Osteocyte (in vitro differentiated cells): ENCODE results near the gene ADAMTSL5. TPM values are rescaled to one million over a fixed set of nuclear protein-coding genes. Genes with fewer than 3 reads are reported as not detected.

Experiments
- DNase-seq: peaks from one replicate; pipeline ENCODE4 v3.0.0; 2021; ENCODE audit warnings: mixed read lengths; ENCODE audit not compliant: unreplicated experiment; ENCODE audit errors: extremely low spot score
- H3K27ac Mint-ChIP-seq: one replicate; pipeline ENCODE4 v1.8.0; 2021; ENCODE audit warnings: mild to moderate bottlenecking, mixed read lengths; ENCODE audit not compliant: unreplicated experiment
- H3K27me3 Mint-ChIP-seq: one replicate; pipeline ENCODE4 v1.8.0; 2021; ENCODE audit warnings: mixed read lengths; ENCODE audit not compliant: unreplicated experiment
- H3K36me3 Mint-ChIP-seq: one replicate; pipeline ENCODE4 v1.8.0; 2021; ENCODE audit warnings: mixed read lengths; ENCODE audit not compliant: unreplicated experiment
- H3K4me1 Mint-ChIP-seq: one replicate; pipeline ENCODE4 v1.8.0; 2021; ENCODE audit warnings: mixed read lengths; ENCODE audit not compliant: unreplicated experiment
- H3K4me3 Mint-ChIP-seq: one replicate; pipeline ENCODE4 v1.8.0; 2021; ENCODE audit warnings: mild to moderate bottlenecking, moderate library complexity, mixed read lengths; ENCODE audit not compliant: unreplicated experiment
- H3K9me3 Mint-ChIP-seq: one replicate; pipeline ENCODE4 v1.8.0; 2021; ENCODE audit warnings: mixed read lengths; ENCODE audit not compliant: unreplicated experiment
- total RNA-seq: library from RNA; stranded (reverse); gene quantifications from 2 replicates; pipeline ENCODE4 v1.2.1, GENCODE V29; 2021
- TF ChIP-seq, protein P1 (sequence below): fragments of 200-600 bp; sonication (generic); IDR thresholded peaks from 2 replicates; pipeline ENCODE4 v1.5.0; 2021; ENCODE audit warnings: antibody characterized with exemption, mild to moderate bottlenecking, moderate library complexity

Gene ADAMTSL5
- total RNA-seq, 1 donor from 2014 or later: 6.4 TPM

DNA sequence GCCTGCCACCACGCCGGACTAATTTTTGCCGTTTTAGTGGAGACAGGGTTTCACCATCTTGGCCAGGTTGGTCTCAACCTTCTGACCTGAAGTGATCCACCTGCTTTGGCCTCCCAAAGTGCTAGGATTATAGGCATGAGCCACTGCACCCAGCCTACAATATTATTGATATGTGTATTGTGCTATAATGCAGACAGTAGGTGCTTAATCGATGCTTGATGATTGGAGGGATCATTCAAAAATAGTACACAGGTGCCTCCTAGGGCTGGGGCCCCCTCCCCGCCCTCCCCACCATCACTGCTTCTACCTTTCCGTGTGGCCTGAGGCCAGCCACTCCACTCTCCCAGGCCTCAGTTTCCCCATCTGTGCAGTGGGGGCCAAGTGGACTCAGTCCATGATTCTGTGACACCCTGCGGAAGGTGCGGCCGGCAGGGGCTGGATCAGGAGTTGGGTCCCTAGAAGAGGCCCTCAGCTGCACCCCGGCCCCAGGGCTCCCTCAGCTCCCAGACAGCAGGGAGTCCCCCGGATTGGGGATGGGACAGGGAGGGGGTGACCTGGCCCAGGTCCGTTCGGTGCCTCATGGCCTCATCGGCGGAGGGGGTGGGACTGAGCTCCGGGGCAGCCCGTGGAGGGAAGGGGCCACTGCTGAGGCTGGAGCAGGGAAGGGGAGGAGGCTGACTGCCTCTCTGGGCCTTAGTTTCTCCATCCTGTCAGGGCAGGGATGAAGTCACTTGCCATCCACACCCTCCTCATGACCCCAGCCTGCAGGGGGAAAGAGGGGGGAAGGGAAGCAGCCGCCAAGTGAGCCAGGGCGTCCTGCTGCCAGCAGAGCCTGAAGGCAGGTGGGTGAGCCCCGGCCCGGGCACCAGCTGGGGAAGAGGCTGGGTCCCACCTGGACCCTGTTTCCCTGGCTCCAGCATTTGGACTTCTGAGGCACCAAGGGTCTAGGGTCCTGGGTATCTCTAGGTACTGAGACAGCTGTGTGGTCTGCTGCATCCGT lies 1.2 kb downstream of the ADAMTSL5 start:
- Mint-ChIP-seq H3K36me3 (no peaks in the 10 kb centered on the region), H3K4me1 (peaks cover 20% of the 10 kb centered on the region), H3K4me3 (peak overlapping the region; percentile 61), H3K9me3 (no peaks in the 10 kb centered on the region), H3K27me3 (peaks cover 2% of the 10 kb centered on the region), H3K27ac (no peak overlapping the region)
- peak; percentile 79 for DNase-seq
- TF ChIP-seq, protein P1, sequence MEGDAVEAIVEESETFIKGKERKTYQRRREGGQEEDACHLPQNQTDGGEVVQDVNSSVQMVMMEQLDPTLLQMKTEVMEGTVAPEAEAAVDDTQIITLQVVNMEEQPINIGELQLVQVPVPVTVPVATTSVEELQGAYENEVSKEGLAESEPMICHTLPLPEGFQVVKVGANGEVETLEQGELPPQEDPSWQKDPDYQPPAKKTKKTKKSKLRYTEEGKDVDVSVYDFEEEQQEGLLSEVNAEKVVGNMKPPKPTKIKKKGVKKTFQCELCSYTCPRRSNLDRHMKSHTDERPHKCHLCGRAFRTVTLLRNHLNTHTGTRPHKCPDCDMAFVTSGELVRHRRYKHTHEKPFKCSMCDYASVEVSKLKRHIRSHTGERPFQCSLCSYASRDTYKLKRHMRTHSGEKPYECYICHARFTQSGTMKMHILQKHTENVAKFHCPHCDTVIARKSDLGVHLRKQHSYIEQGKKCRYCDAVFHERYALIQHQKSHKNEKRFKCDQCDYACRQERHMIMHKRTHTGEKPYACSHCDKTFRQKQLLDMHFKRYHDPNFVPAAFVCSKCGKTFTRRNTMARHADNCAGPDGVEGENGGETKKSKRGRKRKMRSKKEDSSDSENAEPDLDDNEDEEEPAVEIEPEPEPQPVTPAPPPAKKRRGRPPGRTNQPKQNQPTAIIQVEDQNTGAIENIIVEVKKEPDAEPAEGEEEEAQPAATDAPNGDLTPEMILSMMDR: no peak

DNA sequence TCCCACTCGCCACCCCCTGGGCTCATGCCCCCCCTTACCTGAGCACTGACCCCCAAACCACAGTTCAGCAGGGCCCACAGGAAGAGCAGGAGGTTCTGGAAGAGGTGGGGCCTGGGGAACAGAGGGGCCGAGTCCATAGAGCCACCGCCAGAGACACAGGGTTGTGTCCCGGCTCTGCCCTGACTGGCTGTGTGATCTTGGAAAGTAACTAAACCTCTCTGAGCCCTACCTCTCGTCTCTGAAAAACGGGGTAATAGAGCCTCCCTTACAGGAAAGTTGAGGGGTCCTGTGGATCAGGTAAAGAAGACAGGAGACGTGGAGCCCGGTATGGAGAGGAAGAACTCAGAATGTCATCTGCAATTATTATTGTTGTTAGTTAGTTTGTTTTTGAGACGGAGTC lies 2.0 kb downstream of the ADAMTSL5 start:
- TF ChIP-seq, protein P1: no peak
- Mint-ChIP-seq H3K27ac (no peak overlapping the region), H3K9me3 (no peaks in the 10 kb centered on the region), H3K4me1 (peaks cover 20% of the 10 kb centered on the region), H3K4me3 (no peak overlapping the region), H3K36me3 (no peaks in the 10 kb centered on the region), H3K27me3 (no peaks in the 10 kb centered on the region)
- DNase-seq: no peak

DNA sequence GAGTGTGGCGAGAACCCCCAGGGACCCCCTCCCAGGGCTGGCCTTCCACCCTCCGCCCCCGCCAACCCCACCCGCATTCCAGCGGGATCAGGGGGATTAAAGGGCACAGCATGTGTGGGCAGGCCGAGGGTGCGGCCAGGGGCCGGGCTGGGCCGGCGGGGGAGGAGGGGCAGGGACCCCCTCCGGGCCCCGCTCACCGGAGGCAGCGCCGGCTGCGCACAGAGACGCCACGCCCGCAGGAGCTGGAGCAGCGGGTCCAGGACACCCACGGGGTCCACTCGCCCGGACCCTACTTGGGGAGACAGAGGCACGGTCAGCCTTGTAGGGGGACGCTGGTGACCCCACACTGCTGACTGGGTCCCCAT lies 2.4 kb downstream of the ADAMTSL5 start:
- TF ChIP-seq, protein P1: no peak
- DNase-seq: peak; percentile 77
- Mint-ChIP-seq H3K27me3 (no peaks in the 10 kb centered on the region), H3K4me1 (peaks cover 20% of the 10 kb centered on the region), H3K4me3 (no peak overlapping the region), H3K27ac (no peak overlapping the region), H3K36me3 (no peaks in the 10 kb centered on the region), H3K9me3 (no peaks in the 10 kb centered on the region)

DNA sequence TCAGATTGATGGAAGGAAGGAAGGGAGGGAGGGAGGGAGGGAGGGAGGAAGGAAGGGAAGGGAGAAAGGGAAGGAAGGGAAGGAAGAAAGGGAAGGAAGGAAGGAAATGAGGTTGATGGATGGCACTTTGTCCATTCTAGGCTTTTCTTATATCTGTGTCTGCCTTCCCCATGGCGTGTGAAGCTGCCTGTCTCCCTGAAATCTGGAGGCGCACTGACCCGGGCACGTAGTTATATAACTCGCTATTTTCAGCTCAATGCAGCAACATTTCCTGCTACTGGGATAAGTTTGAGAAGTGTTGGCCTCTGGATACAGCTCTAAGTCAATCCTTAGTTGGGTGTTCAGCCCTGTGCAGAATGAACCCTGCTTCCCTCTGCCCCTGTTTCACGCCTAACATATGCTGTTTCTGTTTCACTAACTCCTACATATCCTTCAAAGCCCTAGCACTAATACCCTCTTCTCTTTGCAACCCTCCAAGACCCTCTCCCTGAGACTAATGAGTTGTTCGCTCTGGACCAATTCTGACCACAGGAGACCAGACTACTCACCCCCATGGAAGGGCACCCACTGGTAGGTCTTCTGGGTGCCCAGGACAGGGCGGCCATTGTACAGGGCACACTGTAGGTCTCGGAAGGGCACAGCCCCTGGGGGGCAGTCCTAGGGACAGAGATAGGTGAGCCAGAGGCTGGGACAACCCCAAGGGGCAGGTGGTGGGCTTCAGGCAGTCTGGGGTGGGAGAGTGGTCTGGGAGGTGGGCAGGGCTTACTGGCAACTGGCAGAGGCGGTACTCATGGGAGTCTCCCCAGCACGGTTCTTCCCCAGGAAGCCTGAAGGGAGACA lies 3.0 kb downstream of the ADAMTSL5 start:
- TF ChIP-seq, protein P1: no peak
- Mint-ChIP-seq H3K9me3 (no peaks in the 10 kb centered on the region), H3K4me3 (no peak overlapping the region), H3K27ac (peak overlapping the region; percentile 50), H3K36me3 (no peaks in the 10 kb centered on the region), H3K4me1 (peaks cover 20% of the 10 kb centered on the region), H3K27me3 (no peaks in the 10 kb centered on the region)
- peak; percentile 80 for DNase-seq

DNA sequence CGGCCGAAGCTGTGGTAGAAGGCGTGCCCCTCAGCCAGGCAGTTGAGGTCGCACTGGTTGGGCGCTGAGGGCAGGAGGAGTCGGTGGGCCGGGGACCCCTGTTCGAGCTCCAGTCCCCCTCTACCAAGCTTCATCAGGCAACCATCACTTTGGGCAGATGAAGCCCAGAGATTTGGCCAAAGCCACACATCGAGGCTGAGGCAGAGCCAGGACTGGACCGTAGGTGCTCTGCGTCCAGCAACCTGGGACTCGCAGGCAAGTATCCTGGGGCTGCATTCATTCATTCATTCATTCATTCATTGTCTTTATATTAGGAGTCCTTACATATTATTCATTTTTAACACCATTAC lies 4.3 kb downstream of the ADAMTSL5 start:
- no peaks in the 10 kb centered on the region for H3K27me3 Mint-ChIP-seq
- peak overlapping the region; percentile 94 for H3K4me3 Mint-ChIP-seq
- H3K36me3 Mint-ChIP-seq: no peaks in the 10 kb centered on the region
- TF ChIP-seq, protein P1: no peak
- H3K4me1 Mint-ChIP-seq: peaks cover 20% of the 10 kb centered on the region
- no peaks in the 10 kb centered on the region for H3K9me3 Mint-ChIP-seq
- no peak for DNase-seq
- H3K27ac Mint-ChIP-seq: no peak overlapping the region
